Uterus (tissue), 2 donors: Measurements from ENCODE around the gene KPRP.

Experiments
- CTCF ChIP-seq, 4 experiments: fragments of 200-600 bp in 2 of 4; fragments of 450-650 bp in 2 of 4; sonication (generic) in 2 of 4; IDR thresholded peaks; one replicate each; pipeline ENCODE4 v1.5.1; 2016 to 2019; ENCODE audit warnings: antibody characterized with exemption in 4 of 4, mild to moderate bottlenecking in 2 of 4, moderate library complexity in 1 of 4
- POLR2A ChIP-seq, 2 donors: fragments of 450-650 bp; IDR thresholded peaks; one replicate each; pipeline ENCODE4 v1.6.1; 2016; ENCODE audit warnings: antibody characterized with exemption in 2 of 2, mild to moderate bottlenecking in 1 of 2, moderate library complexity in 1 of 2

- TF ChIP-seq CTCF (IDR thresholded peaks at IDR 0.05), result no peak
- TF ChIP-seq POLR2A (IDR thresholded peaks at IDR 0.05), result no peak
These were observed 10.0 kb upstream of the KPRP start for GRCh38 chr1:152747831-152748230.
